ENCODE measurements around the gene ECI1.

ECI1 gene

GRCh38 chr16:2251296-2252111, at the start of gene ECI1:
Gene ECI1, minus strand, starts transcription at chr16:2251587. Its CDS starts 21 bp downstream, at chr16:2251566.
- DNase-seq: peak; percentile 72 to 95

DNA sequence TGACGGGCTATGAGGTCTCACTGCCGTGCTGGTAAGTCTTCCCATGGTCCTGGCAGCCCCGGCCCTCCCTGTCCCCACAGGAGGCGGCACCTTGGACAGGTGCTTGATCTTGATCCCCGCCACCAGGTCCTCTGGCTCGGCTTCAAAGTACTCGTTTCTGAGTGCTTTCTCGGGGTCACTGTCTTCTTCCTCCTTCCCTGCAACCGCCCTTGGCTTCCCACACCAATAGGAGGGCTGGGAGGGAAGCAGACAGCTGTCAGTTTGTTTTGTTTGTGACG, 48.5 kb upstream of the ECI1 start:
- no peak for DNase-seq

- DNase-seq: no peak
Observed at GRCh38 chr16:2299121-2299914, 47.9 kb upstream of the ECI1 start.

- no peak for DNase-seq
Observed at GRCh38 chr16:2298621-2299020, 47.2 kb upstream of the ECI1 start.

GRCh38 chr16:2297506-2297860, 46.1 kb upstream of the ECI1 start:
- DNase-seq: no peak

GRCh38 chr16:2296661-2297505, 45.5 kb upstream of the ECI1 start:
- no peak for DNase-seq

- no peak for DNase-seq
Observed at GRCh38 chr16:2295056-2295798, 43.8 kb upstream of the ECI1 start.

GRCh38 chr16:2292221-2292620, 40.8 kb upstream of the ECI1 start:
- DNase-seq: no peak

DNA sequence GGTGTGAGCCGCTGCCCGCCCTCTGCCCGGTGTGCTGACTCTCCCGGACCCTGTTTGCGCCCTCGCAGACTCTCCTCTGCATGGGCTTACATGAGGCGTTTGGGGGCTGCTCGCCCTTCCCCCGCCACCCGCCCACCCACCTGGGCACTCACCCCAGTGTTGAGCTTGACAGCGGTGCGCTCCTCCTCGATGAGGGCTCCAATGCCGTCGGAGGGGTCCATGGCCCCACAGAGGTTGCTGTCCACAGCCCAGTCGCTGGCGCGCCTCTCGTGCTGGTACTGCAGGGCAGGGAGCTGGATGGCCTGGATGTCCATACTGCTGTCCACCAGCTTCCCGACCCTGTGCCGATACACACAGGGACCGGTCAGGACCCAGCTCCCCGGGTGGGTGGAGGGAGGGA, 37.9 kb upstream of the ECI1 start:
- no peak for DNase-seq

GRCh38 chr16:2288726-2289125, 37.3 kb upstream of the ECI1 start:
- no peak for DNase-seq

DNA sequence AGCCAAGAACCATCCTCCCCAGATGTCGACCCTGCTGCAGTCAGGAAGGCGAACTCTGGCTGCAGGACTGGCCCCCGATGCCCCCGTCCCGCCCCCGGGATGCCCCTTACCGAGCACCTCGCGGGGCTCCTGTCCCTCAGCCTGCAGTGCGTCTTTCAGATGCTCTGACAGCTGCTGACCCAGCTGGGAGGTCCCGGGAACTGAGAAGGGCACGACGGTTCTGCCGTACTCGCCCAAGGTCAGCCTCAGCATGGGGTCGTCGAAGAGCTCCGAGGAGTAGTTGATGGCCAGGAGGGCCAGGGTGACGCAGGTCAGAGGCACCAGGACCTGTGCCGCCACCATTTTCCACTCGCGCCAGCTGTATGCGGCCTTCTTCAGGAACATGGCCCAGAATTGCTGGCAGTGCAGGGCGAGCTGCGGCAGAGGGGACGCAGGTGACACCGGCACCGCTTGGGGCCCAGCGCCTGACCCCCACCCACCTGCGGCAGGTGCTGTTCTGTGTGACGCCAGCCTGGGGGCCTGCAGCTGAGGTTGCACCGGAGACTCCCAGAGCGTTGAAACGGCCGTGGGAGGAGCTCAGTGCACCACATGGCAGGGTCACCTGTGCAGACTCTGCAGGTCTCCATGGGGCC, 36.6 kb upstream of the ECI1 start:
- DNase-seq: no peak

GRCh38 chr16:2286550-2286949, 35.2 kb upstream of the ECI1 start:
- DNase-seq: no peak

DNA sequence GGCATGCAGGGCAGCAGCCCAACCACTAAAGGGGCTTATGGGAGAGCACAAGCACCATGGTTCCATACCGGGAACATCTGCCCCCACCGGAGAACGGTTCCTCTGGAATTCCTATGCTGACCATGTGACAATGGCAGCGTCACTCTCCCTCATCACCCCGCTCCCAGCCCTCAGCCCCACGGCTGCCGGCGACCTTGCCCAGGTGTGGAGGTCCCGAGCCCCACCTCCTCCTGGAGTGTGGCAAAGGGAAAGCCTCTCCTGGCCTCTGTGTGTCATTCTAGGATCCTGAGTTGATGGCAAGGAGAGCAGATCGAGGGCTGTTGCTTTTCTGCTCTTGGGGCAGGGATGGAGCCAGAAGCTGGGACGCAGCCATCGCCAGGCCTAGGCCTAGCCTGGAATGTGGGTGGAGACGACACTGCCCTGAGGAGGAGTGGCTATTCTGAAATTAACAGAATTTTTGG, 34.4 kb upstream of the ECI1 start:
- no peak for DNase-seq

DNA sequence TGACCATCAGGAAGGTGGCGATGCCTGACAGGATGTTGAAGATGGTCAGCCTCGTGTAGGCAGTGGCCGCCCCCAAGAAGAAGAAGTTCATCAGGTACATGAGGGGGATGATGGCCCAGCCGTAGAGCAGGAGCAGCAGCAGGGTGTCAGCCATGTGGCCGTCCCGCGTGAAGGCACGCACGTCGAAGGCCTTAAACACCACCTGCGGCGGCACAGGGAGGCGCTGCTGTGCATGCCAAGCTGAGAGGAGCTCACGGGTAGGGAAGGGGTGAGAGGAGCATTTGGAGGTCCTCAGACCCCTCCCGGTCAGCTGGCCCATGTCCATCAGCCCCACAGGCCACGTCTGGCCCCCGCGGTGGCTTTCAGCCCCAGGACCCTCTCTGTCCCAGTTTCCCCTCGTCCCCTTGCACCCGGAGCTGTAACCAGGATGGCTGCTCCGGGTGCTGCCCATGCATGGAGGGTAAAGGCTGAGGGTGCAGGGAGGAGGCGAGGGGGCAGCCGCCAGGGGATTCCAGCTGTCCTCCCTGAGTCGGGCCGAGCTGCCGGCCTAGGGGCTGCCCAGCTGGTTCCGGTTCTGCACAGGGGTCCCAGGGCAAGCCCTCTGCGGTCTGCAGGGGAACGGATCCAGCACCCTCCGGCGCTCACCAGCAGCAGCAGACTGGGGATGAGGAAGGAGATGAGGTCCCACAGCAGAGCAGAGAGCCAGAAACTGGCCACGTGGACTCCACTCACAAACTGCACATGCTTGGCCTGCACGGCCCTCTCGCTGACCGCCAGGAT, 33.6 kb upstream of the ECI1 start:
- no peak for DNase-seq

DNA sequence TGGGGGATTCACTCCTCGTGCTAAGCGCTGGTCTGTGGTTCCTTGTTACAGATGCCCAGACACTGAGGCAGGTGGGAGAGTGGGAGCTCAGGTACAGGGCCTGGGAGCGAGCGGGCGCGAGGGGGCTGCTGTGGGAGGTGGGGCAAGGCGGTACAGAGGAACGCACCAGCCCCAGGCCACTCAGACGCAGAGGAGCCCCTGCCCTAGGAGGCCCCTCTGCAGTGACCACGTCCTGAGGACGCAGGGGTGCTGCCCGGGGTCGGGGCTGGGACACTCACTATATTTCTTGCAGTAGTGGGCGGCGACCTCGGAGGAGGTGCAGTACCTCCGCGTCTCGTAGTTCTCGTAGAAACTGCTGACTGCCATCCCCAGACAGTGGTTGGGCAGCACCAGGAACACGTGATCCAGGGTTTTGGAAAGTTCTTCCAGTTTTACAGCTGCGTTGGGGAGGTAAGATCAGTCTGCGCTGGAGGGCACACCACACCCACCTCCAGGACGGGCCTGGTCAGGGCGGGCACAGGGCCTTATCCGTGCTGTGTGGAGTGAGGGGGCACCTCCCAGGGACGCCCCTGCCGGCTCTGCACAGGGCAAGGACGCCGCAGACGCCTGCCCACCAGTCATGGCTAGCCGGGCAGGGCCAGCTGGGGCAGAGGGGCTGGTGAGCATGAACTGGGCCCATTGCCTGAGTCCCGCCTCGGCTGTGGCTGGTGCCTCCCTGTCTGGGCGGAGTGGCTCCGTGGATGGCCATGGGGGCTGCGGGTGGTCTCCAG, 32.8 kb upstream of the ECI1 start:
- no peak for DNase-seq

GRCh38 chr16:2282866-2283555, 31.6 kb upstream of the ECI1 start:
- no peak for DNase-seq

- no peak for DNase-seq
Observed at GRCh38 chr16:2282262-2282661, 30.9 kb upstream of the ECI1 start.

DNA sequence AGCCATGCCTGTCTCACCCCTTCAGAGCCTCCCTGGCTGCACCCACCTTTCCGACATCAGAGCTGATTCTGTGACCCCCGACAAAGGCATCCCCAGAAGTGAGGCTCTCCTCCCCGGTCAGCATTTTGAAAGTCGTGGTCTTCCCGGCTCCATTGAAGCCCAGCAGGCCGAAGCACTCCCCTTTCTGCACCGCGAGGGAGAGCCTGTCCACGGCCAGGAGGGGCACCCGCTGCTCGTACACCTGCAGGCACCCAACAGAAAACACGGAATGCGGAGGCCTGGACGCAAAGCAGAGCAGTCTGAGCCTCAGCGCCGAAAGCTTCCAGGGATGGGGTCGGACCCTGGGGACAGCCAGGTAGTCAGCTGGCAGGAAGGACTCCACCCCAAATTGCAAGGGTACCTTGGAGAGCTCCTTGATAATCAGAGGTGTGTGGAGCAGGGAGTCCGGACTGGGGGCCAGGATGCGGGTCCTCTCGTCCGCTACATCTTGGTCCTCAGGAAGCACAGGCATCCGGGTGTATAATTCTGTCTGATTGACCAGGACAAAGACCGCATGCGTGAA, 29.7 kb upstream of the ECI1 start:
- DNase-seq: no peak

DNA sequence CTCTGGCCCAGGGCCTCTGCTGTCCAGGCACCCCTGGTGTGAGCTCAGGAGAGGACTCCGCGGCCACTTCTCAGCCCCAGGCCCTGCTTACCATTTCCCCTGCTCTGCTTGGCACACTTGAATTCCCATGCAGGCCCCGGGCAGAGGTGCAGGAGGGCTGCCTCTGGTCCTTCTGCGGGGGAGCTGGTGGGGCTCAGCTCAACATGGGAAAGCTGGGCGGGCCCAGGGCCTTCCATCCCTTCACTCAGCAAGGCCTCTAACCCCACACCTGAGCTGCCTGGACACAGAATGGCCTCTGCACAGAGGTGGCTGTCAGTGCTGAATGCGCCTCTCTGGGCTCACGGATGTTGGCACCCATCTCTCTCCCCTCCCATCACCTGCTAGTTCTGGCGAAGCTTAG, 29.1 kb upstream of the ECI1 start:
- DNase-seq: no peak
